Activated CD4-positive, alpha-beta T cell treated with anti-CD3 and anti-CD28 coated beads for 24 hours (primary cell): ENCODE data around the gene BCO2.
"Not testable (repeated sequence)": the region's sequence is repeated elsewhere in the genome, so short reads cannot be mapped to it uniquely, and the experiment has no call there.

Experiments
- DNase-seq, 2 donors: peaks; one replicate each; pipeline ENCODE4 v3.0.0-alpha.2; 2020; ENCODE audit warnings: low read depth in 2 of 2

BCO2 gene

DNA sequence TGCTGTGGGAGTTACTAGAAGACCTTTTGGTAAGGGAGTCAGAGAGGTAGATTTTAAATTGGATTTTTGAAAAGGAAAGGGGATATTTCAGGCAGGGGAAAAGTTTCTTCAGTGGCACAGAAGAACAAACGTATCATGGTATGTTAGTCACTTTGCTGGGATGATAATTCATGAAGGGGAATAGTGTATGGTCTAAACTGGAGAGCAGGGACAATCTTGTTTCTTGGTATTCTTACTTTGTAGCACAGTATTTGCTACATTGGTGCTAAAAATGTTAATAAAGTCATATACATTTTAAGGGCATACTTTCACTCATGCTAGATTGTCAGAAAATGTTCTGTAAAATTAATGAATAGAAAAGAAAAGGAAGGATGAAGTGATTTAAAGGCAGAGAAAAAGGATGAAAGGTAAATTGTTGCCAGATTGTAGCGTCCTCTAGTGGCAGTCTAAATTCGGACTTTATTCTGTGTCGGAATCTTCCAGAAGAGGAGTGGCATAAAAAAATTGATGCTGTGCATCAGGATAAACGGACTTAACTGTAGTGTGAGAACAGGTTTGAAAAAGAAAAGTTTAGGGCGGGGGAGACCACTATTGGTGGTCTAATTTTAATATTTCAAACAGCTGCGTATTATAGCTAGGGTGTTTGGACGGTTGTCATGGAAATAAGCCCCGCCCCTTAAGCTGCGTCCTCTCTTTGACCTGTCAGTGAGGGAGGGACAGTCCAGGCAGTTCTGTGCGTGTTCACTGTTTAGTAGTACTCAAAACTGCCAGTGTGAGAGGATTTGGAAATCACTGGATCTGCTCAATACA, at the start of gene BCO2:
Gene BCO2, plus strand, starts transcription at position 724 of the 810 bp plus-strand sequence. CDS start 90 bp downstream, outside the sequence.
- peak in 1 of 2 donors; percentile 22 for DNase-seq

DNA sequence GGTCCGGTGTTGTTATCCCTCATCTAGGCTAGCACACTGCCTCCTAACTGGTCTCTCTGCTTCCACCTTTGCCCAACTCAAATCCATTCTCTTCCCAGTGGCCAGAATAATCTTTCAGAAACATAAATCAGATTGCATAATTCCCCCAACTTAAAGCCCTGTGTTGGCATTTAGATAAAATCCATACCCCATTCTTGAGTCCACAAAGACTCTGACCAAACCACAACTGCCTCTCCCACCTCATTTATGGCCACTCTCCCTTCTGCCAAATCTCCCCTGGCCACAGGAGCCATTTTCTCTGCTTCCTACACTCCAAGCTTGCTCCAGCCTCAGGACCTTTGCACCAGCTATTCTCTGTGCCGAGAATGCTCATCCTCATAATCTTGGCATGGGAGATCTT, 48.3 kb upstream of the BCO2 start:
- DNase-seq: no peak

GRCh38 chr11:112128483-112129121, 46.7 kb upstream of the BCO2 start:
- DNase-seq: no peak

GRCh38 chr11:112129656-112130055, 45.7 kb upstream of the BCO2 start:
- DNase-seq: no peak

DNA sequence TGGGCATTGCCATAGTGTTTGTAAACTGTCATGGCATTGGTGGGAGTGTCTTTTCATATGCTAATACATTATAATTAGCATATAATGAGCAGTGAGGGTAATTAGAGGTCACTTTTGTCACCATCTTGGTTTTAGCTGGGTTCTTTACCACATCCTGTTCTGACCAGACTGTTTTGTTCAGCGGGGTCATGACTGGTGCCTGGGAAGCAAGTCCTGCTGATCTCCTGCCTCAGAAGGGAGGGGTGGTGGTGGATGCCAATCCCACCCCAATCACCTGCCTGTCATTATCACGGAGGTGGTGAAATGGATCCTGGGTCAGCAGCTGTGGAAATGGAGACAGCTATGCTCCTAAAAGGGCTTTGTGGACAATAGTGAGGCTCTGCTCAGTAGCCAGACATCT, 42.6 kb upstream of the BCO2 start:
- DNase-seq: no peak

- no peak for DNase-seq
Observed at GRCh38 chr11:112134473-112134872, 40.8 kb upstream of the BCO2 start.

- no peak for DNase-seq
Observed at GRCh38 chr11:112143597-112143996, 31.7 kb upstream of the BCO2 start.

GRCh38 chr11:112150517-112150916, 24.8 kb upstream of the BCO2 start:
- no peak for DNase-seq

- no peak for DNase-seq
Observed at GRCh38 chr11:112156153-112156955, 19.0 kb upstream of the BCO2 start.

DNA sequence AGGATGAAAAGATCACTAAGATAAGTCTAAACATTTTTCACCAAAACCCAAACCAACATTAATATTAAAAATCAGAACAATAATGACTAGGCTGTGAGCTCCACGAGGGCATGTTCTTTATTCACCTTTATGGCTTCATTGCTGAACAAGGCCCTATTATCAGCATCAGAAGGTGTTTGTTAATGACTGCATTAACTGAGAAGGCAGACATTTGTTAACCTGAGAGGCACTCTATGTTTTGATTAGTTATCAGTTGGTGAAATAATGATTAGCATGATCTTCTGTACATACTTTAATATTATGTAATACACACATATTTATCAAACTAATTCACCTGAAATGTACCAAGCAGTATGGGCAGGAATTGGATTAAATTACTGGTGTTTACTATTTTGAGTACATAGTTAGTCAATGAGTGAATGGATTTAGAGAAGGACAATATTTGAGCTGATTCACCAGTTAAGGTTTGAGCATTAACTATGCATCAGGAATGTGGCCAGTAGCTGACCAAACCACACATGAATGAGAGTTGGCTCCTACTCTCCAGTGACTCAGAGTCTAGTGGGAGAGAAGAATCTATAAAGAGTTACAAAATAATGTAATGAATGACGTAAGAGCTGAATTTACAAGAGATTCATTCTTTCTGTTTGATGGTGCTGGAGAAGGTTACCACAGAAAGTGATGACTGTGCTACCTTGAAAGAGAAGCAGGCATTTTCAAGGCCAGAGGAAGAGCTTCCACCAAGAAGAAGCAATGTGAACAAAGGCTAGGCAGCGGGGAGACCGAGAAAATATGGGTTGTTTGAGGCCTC, 18.2 kb upstream of the BCO2 start:
- no peak for DNase-seq

GRCh38 chr11:112159098-112160065, 15.9 kb upstream of the BCO2 start:
- DNase-seq: no peak

GRCh38 chr11:112160091-112160848, 15.0 kb upstream of the BCO2 start:
- DNase-seq: no peak

DNA sequence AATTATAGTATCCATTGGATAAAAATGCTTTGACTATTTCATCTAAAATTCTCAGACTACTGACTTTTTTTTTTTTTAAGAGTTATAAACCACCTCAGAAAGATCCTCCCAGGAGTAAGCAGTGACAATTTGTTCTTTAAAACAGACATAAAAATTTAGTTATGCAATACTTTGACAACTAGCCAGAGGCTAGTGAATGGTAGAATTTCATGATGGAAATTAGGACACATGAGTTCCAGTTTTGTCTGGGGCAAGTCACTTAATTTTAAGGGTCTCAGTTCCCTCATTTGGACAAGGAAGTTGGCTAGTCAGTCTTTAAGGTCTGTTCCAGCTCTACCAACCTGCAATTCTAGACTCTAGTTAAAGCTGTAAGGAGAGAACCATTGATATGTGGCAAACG, 14.3 kb upstream of the BCO2 start:
- DNase-seq: no peak

GRCh38 chr11:112162200-112162599, 13.1 kb upstream of the BCO2 start:
- not testable (repeated sequence) for DNase-seq

DNA sequence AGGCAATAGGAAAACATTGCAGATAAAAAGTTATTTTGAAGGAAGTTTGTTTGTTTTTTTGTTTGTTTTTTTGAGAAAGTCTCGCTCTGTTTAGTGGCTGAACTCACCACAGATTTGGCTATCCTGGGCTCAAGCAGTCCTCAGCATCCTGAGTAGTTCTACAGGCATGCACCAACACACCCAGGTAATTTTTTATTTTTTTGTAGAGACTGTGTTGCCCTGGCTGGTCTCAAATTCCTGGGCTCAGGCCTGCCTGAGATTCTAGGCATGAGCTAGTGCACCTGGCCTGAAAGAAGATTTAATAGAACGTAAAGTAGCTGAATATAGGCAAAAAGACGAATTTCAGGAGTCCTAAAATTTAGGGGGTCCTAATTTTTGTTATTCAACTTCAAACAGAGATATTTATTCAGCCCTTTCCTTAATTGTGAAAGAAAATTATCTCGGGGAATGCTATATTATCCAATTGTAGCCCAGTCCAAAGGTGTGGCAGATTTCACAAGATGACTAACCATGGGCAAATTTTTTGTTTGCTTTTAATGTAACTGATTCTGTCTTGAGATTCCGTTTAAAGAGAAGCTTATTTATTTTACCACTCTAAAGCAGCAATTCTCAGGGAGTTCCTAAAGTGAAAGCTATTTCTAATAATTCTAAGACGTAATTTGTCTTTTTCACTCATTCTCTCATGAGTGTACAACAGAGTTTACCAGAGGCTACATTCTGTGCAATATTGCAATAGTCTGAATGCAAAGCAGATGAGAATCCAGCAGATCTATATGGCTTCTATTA, 12.4 kb upstream of the BCO2 start:
- DNase-seq: no peak

DNA sequence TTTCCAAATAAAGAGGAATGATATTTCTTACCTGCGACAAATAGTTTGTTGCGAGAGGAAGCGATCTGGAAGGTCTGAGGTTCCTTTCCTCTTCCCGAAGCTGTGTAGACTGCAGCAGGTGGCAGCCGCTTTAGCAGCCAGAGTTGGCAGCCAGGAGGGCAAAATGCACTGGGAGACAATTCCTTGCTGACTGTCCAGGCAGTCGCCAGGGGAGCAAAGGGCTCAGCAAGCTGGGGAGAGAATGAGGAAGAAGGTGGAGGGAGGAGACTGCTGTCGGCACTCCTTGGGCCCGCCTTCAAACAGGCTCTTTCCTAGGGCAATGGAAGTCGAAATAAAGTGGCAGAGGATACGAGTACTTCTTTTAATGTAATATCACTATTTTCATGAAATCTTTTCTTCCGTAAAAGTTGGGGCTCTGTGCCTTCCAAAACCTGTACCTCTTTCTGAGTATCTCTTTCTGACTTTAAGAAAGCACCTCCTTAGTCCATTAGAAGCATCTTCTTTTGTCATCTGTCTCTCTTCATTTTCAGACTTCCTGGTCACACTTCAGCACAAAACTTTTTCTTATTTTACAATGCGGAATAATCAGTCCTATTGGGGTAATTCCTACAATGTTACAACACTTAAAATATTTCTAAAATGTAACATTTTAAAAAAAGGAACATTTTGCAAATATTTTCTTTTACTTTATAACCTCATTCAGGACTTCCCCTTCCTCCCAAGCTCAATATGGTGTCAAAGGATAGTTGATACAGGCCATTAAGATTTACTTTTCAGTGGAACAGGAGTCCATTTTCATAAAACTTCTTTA, 11.2 kb upstream of the BCO2 start, which contains the start of gene IL18:
Gene IL18, minus strand, starts transcription at position 220 of the 811 bp plus-strand sequence. CDS start 9,041 bp downstream, outside the sequence.
- no peak for DNase-seq

DNA sequence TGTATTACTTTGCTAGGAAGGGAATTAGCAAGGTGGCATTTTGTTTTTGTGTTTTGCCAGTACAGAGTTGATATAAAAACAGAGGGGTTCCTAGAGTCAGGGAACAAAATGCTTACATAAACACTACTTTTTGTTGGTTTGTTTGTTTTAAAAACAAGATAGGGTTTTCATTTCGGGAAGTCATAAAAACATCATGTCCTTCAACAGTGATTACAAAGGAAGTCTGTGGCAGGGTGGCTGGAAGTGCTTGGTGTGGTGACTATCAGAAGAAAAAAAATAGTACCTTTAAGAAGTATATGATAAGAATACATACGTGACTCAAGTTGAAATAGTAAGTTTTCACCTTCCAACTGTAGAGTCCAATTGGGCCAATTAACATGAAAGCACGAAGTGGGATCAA, 10.3 kb upstream of the BCO2 start:
- DNase-seq: no peak

GRCh38 chr11:112166562-112166961, 8.8 kb upstream of the BCO2 start:
- no peak for DNase-seq
